Naive B cell (primary cell): ENCODE results near the gene ATG2A. TPM values are rescaled to one million over a fixed set of nuclear protein-coding genes. Genes with fewer than 3 reads are reported as not detected.
A peak's percentile ranks its signal among the peaks of the same experiment; 100 is the strongest.

Experiments
- ATAC-seq, 2 donors: fragments of 150-1000 bp; cut with Tn5 transposase; 2 replicates each; pipeline ENCODE4 v1.10.0; 2021; ENCODE audit warnings: low read depth in 2 of 2, mild to moderate bottlenecking in 2 of 2, moderate library complexity in 2 of 2
- DNase-seq: peaks from one replicate; pipeline ENCODE4 v3.0.0; 2022
- H3K27ac Mint-ChIP-seq, 6 donors: one replicate each; pipeline ENCODE4 v1.8.0; 2020 to 2022; ENCODE audit warnings: mild to moderate bottlenecking in 6 of 6, mixed read lengths in 6 of 6, moderate library complexity in 5 of 6, inconsistent platforms in 2 of 6
- H3K27me3 Mint-ChIP-seq, 3 donors: one replicate each; pipeline ENCODE4 v1.8.0; 2021 to 2022; ENCODE audit warnings: mixed read lengths in 3 of 3, mild to moderate bottlenecking in 1 of 3
- H3K36me3 Mint-ChIP-seq, 2 donors: one replicate each; pipeline ENCODE4 v1.8.0; 2020 to 2022; ENCODE audit warnings: mixed read lengths in 2 of 2, inconsistent platforms in 1 of 2, mild to moderate bottlenecking in 1 of 2
- H3K4me1 Mint-ChIP-seq, 3 donors: one replicate each; pipeline ENCODE4 v1.8.0; 2020 to 2022; ENCODE audit warnings: mixed read lengths in 3 of 3, inconsistent platforms in 1 of 3, mild to moderate bottlenecking in 1 of 3, moderate library complexity in 1 of 3
- H3K4me3 Mint-ChIP-seq, 8 donors: one replicate each; pipeline ENCODE4 v1.8.0; 2020 to 2022; ENCODE audit warnings: mild to moderate bottlenecking in 8 of 8, mixed read lengths in 8 of 8, moderate library complexity in 8 of 8, inconsistent platforms in 2 of 8
- H3K9me3 Mint-ChIP-seq, 7 donors: one replicate each; pipeline ENCODE4 v1.8.0; 2020 to 2022; ENCODE audit warnings: mixed read lengths in 7 of 7, mild to moderate bottlenecking in 5 of 7, inconsistent platforms in 2 of 7, moderate library complexity in 1 of 7
- polyA plus RNA-seq, 6 donors: library from polyadenylated mRNA; unstranded; fragments of 300-500 nt; fragmentation: Illumina TruSeq; gene quantifications; one replicate each; pipeline ENCODE4 v1.2.3, GENCODE V29; 2021; ENCODE audit warnings: low read depth in 6 of 6

Gene ATG2A
- polyA plus RNA-seq, 6 donors from 2014 or later: 2.8 to 5.0 (median 3.4) TPM; not detected in 1

DNA sequence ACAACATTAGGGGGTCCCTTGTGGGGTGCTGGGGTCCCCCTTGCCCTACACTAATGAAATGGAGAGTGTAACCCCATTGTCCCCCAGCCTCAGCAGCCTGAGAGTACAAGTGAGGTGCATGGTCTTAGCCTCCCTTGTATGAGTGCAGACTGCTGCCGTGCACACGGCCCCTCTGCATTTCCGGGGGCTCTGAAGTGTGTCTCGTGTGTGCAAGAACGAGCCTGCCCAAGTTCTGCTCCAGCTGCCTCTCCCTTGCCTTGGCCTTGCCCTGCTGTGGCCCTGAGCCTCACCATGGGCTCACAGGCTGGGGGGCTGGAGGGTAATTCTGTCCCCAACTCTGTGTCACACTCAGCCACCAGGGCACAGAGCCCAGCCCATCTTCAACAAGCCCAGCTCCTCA lies 33.4 kb downstream of the ATG2A start:
- DNase-seq: no peak
- H3K4me3 Mint-ChIP-seq: no peak overlapping the region
- no peaks in the 10 kb centered on the region for H3K36me3 Mint-ChIP-seq
- no peak for ATAC-seq
- H3K27ac Mint-ChIP-seq: no peak overlapping the region
- H3K27me3 Mint-ChIP-seq: no peaks in the 10 kb centered on the region
- no peaks in the 10 kb centered on the region for H3K9me3 Mint-ChIP-seq
- peaks cover 45 to 49% (median 47%) of the 10 kb centered on the region in 3 donors for H3K4me1 Mint-ChIP-seq

DNA sequence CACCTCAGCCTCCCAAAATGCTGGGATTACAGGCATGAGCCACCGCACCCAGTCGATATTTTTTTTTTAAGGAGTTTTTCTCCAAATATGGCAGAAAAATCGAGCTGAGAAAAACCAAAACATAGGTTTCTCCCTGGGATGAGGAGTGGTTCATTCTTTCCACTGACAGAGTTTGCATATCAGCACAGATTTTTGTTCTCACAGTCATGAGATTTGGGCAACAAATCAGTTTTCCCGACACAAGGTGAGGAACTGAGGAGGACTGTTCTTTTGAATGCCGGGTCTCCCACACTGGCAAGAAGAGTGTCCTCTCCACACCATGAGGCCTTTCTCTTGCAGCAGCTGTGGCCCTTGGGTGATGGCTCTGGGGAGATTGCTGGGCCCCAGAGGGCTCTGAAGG lies 34.8 kb downstream of the ATG2A start:
- H3K4me3 Mint-ChIP-seq: peak overlapping the region in 1 of 8 donors; percentile 21
- no peaks in the 10 kb centered on the region for H3K9me3 Mint-ChIP-seq
- peaks cover 40% of the 10 kb centered on the region in 3 donors for H3K4me1 Mint-ChIP-seq
- ATAC-seq (no peak), DNase-seq (no peak)
- peak overlapping the region in 1 of 6 donors; percentile 61 for H3K27ac Mint-ChIP-seq
- H3K27me3 Mint-ChIP-seq: no peaks in the 10 kb centered on the region
- H3K36me3 Mint-ChIP-seq: no peaks in the 10 kb centered on the region

DNA sequence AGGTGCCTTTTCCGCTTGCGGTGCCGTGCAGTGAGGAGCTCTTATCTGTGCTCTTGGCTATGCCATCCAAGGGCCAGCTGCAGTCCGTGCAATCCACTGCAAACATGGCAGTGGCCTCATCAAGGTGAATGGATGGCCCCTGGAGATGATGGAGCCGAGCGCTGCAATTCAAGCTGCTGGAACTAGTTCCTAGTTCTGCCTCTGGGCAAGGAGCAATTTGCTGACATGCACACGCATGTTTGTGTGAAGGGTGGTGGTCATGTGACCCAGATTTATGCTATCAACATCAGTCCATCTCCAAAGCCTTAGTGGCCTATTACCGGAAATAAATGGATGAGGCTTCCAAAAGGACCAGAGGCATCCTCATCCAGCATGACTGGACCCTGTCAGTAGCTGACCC lies 35.5 kb downstream of the ATG2A start:
- Mint-ChIP-seq H3K27ac (peak overlapping the region in 4 of 6 donors; percentile 12 to 99 (median 89)), H3K36me3 (no peaks in the 10 kb centered on the region), H3K9me3 (no peaks in the 10 kb centered on the region), H3K27me3 (no peaks in the 10 kb centered on the region), H3K4me3 (peak overlapping the region in 2 of 8 donors; percentile 72 to 95), H3K4me1 (peaks cover 47% of the 10 kb centered on the region in 3 donors)
- DNase-seq (no peak), ATAC-seq (no peak)

DNA sequence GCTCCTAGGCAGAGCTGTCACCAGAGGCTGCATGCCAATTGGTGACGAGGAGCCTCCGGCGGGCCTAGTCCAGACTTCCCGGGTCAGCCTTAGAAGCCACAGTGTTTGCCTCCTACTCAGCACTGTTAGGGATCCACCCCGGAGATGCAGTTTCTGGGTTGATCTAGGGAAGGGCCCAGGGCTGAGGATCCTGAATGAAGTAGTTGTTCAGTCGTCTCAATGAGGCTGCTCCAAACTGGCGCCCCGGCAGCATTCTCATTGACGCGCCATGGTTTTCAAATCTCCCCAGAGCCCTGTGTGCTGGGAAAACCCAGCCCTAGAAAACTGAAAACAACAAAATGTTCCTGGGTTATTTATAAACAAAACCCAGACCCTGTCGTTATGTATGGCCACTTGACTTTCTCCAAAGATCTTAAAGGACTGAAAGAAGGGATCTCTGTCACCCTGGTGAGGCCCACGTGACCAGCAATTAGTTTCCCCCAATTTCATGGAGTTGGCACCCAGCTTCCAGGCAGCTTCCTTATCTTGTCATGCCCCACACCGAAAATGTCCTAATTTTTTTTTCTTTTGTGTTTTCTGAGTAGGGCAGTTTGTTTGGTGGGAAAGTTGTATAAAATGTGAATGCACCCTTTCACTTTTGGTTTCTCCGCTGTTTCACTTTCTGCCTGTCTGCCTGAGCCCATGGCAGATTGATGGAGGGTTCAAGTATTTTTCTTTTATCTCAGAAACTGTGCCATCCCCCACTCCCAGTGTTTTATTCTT lies 36.6 kb downstream of the ATG2A start:
- Mint-ChIP-seq H3K9me3 (no peaks in the 10 kb centered on the region), H3K27ac (peak overlapping the region; percentile 63 to 99 (median 97)), H3K4me1 (peaks cover 52 to 57% (median 52%) of the 10 kb centered on the region in 3 donors), H3K4me3 (peak overlapping the region; percentile 78 to 99 (median 96)), H3K36me3 (no peaks in the 10 kb centered on the region), H3K27me3 (no peaks in the 10 kb centered on the region)
- DNase-seq (no peak), ATAC-seq (no peak)

DNA sequence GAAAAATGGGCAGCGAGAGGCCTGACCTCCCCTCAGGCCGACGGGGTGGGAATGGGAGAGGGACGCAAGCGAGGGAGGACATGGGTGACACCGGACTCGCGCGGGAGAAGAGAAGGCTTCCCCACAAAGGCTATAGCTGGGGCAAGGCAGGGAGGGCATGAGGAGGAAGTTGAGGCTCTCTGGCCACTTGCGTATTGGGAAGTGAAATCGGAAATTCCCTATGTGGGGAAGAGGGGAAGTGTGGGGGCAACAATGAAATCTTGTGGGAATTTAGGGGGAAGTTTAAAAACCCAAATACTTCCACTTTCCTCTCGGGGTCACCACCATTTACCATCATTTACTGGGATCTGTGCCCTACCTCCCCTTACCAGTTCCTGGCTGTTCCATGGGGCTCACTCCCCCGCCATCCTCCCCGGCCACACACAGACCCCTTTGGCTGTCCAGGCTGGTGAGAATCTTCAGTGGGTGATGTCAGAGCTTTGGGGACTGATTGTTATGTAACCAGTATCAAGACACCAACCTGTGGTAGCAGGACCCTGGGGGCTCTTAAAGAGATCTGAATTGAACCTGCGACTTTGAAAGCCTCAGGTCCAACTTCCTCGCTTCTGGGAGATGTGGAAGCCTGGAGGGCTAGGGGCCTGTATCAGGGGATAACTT lies 37.6 kb downstream of the ATG2A start:
- peaks cover 61 to 68% (median 62%) of the 10 kb centered on the region in 3 donors for H3K4me1 Mint-ChIP-seq
- no peaks in the 10 kb centered on the region for H3K36me3 Mint-ChIP-seq
- DNase-seq (peak; percentile 51), ATAC-seq (no peak)
- peak overlapping the region; percentile 89 to 99 (median 97) for H3K4me3 Mint-ChIP-seq
- no peaks in the 10 kb centered on the region for H3K9me3 Mint-ChIP-seq
- no peaks in the 10 kb centered on the region for H3K27me3 Mint-ChIP-seq
- H3K27ac Mint-ChIP-seq: peak overlapping the region; percentile 96 to 99 (median 98)

DNA sequence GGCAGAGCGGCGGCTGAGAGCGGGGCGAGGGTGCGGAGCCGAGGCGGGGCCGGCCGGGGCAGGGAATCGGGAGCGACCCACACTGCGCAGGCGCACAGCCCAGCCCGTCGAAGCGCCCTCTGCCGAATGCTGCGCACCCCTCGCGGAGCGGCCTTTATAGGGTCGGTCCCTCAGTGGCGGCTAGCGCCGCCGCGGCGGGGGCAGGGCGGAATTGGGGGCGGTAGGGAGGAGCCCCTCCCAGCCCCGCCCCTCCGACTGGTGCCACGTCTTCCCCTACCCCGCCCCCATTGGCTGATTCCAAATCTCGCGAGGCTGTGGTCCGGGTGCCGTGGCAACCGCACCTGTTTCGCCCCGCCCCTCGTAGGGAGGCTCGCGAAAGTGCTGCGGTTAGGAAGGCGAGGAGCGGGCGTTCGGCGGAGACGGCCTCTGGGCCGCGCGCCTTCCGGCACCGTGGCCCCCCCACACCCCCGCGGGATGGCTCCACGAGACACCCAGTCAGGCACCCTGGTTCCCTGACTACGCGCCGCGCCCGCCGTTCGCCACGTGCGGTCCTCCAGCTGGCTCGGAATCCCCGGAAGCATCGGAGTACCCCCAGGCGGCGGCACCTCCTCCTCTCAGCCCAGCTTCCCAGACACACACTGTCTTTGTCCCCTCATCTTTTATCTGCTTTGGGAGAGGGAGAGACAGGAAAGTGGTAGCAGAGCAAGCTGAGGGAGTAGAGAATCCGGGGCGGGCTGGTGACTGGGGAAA lies 38.3 kb downstream of the ATG2A start, which contains the start of gene EHD1:
Gene EHD1, minus strand, starts transcription at position 128 of the 750 bp plus-strand sequence. CDS start 157 bp downstream, outside the sequence.
- DNase-seq (peak; percentile 100), ATAC-seq (peak; percentile 76 to 80)
- Mint-ChIP-seq H3K9me3 (no peaks in the 10 kb centered on the region), H3K27me3 (no peaks in the 10 kb centered on the region), H3K4me3 (peak within 1 kb of the TSS; percentile 89 to 99 (median 97)), H3K4me1 (peaks cover 60 to 63% (median 63%) of the 10 kb centered on the region in 3 donors), H3K27ac (peak within 1 kb of the TSS; percentile 96 to 99 (median 98)), H3K36me3 (no peaks in the 10 kb centered on the region)

DNA sequence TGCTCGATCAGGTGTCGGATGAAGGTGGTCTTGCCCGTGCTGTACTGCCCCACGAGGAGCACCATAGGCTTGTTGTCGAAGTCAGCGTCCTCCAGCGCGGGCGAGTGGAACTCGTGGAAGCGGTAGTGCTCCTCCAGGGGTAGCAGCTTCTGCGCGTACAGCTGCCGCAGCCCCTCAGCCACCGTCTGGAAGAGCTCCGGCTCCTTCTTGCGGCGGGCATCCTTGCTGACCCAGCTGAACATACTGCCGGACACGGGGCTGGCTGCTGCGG lies 38.9 kb downstream of the ATG2A start:
- H3K4me1 Mint-ChIP-seq: peaks cover 63 to 68% (median 67%) of the 10 kb centered on the region in 3 donors
- ATAC-seq (peak; percentile 29 to 35), DNase-seq (no peak)
- no peaks in the 10 kb centered on the region for H3K27me3 Mint-ChIP-seq
- H3K4me3 Mint-ChIP-seq: peak overlapping the region; percentile 89 to 99 (median 97)
- no peaks in the 10 kb centered on the region for H3K9me3 Mint-ChIP-seq
- peaks cover 0 to under 1% of the 10 kb centered on the region in 2 donors for H3K36me3 Mint-ChIP-seq
- H3K27ac Mint-ChIP-seq: peak overlapping the region; percentile 90 to 99 (median 96)

DNA sequence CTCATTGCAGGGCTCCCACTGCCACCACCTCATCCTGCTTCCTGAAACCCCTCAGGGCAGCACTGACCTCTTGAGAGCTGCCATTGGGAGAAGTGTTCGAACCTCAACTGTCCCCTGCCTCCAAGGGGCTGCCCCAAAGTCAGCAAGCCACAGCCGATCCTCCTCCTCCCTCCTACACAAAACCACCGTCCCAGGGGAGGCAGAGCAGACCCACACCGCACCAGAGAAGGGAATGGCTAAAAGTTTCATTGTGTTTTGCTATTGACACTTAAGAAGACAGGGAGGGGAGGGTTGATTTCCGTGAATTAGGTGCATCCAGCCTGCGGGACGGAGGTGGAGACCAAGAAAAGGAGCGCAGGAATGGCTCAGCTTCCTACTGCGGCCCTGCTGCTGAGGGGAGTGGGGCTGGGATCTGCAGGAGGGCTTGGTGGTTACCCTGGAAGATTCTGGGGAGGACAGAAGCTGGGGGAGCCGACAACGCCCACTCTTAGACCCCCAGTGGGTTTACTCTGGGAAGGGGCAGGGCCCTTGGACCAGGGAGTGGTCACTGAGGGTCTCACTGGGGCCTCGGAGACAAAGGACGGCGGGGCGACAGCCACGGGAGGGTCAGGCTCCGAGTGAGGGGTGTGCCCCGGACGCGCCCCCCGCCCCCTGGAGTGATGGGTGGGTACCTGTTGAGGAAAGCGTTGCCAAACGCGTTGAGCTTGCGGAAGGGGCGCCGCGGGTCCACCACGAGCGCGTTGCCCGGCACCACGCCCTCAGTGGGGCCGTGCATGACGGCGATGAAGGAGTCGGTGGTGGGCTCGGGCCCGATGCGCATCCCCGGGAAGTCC lies 39.4 kb downstream of the ATG2A start:
- Mint-ChIP-seq H3K27me3 (no peaks in the 10 kb centered on the region), H3K4me1 (peaks cover 69 to 73% (median 73%) of the 10 kb centered on the region in 3 donors), H3K4me3 (peak overlapping the region; percentile 89 to 99 (median 97)), H3K27ac (peak overlapping the region; percentile 90 to 99 (median 96)), H3K9me3 (no peaks in the 10 kb centered on the region), H3K36me3 (peaks cover 0 to 6% of the 10 kb centered on the region in 2 donors)
- DNase-seq: peak; percentile 50
- ATAC-seq: peak in 1 of 2 donors; percentile 0

DNA sequence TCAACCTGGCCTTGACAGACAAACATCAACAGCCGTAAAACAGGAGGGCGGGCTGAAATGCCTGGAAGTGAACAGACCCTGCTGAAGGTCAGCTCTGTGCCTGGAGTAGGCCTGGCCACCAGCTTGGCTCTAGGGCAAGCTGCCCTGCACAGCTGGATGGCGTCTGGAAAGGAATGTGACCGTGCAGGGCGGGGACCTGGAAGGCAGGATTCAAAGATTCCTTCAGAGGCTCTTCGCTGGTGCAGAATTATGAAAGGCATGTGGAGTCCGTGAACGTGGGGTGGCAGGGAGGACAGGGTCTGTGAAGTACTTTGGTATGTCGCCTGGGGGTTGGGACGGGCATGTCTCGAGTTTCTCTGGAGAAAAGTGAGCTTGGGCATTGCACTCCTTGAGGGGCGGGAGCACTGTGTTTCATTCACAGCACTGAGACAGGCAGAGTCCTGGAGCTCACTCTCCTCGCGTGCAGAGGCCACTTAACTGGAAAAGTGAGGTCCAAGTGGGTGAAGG lies 40.1 kb downstream of the ATG2A start:
- Mint-ChIP-seq H3K27me3 (no peaks in the 10 kb centered on the region), H3K4me1 (peaks cover 70 to 80% (median 75%) of the 10 kb centered on the region in 3 donors), H3K27ac (peak overlapping the region in 4 of 6 donors; percentile 81 to 96 (median 92)), H3K36me3 (peaks cover 0 to 7% of the 10 kb centered on the region in 2 donors), H3K9me3 (no peaks in the 10 kb centered on the region), H3K4me3 (peak overlapping the region; percentile 89 to 99 (median 97))
- DNase-seq (no peak), ATAC-seq (no peak)

DNA sequence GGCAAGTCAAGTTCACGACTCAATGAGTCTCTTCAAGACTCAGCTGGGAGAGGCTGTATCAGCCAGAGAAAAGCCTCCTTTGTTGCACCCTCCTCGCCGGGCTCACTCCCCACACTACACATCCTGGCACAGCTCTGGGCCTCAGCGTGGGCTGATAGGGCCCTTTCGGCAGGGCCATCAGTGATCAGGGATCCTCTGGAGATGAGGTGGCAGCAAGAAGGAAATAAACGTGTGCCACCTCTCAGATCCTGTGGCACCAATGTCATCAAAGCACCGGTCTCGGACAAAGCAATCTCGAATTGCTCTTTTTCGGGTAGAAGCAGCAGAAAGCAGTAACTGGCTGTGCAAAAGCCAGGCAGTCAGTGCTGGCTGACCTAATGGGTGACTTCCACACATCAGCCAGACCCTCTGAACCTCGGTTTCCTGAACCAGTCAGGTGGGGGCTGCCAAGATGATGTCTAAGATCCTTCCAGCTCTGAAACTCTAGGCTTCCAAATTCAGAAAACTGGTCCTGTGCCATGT lies 40.7 kb downstream of the ATG2A start:
- Mint-ChIP-seq H3K27ac (peak overlapping the region in 4 of 6 donors; percentile 79 to 96 (median 90)), H3K4me1 (peaks cover 72 to 82% (median 78%) of the 10 kb centered on the region in 3 donors), H3K4me3 (peak overlapping the region; percentile 89 to 99 (median 97)), H3K36me3 (peaks cover 3 to 7% of the 10 kb centered on the region in 2 donors), H3K27me3 (no peaks in the 10 kb centered on the region), H3K9me3 (no peaks in the 10 kb centered on the region)
- no peak for ATAC-seq
- DNase-seq: no peak

DNA sequence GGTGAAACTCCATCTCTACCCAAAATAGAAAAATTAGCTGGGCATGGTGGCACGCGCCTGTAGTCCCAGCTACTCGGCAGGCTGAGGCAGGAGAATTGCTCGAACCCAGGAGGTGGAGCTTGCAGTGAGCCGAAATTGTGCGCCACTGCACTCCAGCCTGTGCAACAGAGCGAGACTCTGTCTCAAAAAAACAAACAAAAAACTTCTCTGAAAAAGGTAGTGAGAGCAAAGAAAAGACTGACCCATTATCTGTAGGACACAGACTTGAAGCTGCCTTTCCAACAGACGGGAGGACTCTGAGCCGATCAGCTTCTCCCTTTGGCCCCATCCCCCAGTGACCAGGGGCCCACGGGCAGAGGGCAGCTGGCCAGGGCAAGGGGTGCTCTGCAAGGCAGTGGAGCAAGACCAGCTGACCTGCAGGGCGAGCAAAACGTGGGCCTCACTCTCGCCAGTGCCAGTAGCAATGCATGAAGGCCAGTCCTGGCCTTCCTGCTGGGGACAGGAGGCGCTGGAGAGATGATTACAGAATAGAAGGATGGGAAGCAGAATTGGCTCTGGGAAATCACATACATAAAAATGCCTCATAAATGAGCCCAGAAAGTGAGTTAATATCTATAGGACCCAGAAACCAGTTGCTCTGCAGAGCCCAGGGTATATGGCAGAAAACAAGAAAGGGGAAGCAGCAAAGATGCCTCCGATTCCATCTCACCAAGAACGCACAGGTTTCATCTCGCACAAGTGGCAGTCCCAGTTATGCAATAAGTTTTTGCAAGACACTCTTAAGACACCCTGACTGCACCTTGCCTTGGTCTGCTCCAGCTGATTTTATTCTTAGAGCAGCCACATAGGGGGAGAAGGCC lies 41.4 kb downstream of the ATG2A start:
- Mint-ChIP-seq H3K4me3 (peak overlapping the region; percentile 89 to 99 (median 97)), H3K27ac (peak overlapping the region in 4 of 6 donors; percentile 79 to 96 (median 90)), H3K36me3 (peaks cover 7% of the 10 kb centered on the region in 2 donors), H3K27me3 (no peaks in the 10 kb centered on the region), H3K4me1 (peaks cover 71 to 82% (median 78%) of the 10 kb centered on the region in 3 donors), H3K9me3 (no peaks in the 10 kb centered on the region)
- no peak for ATAC-seq
- no peak for DNase-seq
